ENCODE results near the gene BNC2. TPM values are rescaled to one million over a fixed set of nuclear protein-coding genes. Genes with fewer than 3 reads are reported as not detected.
"Not testable (repeated sequence)": the region's sequence is repeated elsewhere in the genome, so short reads cannot be mapped to it uniquely, and the experiment has no call there.

The BNC2 gene
- total RNA-seq, 6 experiments from 2014 or later, result 0.22 to 0.80 (median 0.36) TPM

DNA sequence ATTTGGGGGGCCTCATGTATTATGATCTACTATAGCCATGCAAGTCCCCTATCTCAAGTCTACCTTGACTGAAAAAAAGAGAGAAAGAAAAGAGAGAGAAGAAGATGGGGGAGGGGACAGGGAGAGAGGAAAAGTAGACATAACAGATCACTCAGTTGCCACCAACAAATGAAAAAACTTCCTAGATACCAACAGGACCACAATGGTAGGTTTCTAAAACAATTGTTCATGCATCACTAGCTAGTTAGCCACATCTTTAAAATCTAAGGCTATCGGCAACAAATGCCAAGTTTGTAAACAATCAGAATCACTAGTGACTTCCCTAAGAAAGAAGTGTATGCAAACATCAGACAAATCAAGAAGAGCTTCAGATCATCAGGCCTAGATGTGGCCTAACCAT is 328.2 kb downstream of the BNC2 start:
- Histone ChIP-seq H3K27ac (no peak overlapping the region), H3K9me3 (no peaks in the 10 kb centered on the region), H3K4me3 (no peak overlapping the region), H3K27me3 (no peaks in the 10 kb centered on the region), H3K4me1 (no peaks in the 10 kb centered on the region), H3K36me3 (no peaks in the 10 kb centered on the region)
- DNase-seq, result no peak
- intact Hi-C loops (cut with DNase I), result no loop called here
- 78% methylated on average over 1 of the region's 1 CpG for WGBS (ENCODE audit: insufficient coverage, low coverage, low lambda C conversion rate, missing lambda C conversion rate)
- TF ChIP-seq, protein P1, sequence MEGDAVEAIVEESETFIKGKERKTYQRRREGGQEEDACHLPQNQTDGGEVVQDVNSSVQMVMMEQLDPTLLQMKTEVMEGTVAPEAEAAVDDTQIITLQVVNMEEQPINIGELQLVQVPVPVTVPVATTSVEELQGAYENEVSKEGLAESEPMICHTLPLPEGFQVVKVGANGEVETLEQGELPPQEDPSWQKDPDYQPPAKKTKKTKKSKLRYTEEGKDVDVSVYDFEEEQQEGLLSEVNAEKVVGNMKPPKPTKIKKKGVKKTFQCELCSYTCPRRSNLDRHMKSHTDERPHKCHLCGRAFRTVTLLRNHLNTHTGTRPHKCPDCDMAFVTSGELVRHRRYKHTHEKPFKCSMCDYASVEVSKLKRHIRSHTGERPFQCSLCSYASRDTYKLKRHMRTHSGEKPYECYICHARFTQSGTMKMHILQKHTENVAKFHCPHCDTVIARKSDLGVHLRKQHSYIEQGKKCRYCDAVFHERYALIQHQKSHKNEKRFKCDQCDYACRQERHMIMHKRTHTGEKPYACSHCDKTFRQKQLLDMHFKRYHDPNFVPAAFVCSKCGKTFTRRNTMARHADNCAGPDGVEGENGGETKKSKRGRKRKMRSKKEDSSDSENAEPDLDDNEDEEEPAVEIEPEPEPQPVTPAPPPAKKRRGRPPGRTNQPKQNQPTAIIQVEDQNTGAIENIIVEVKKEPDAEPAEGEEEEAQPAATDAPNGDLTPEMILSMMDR (IDR thresholded peaks at IDR 0.05), result no peak
- no peak for ATAC-seq

DNA sequence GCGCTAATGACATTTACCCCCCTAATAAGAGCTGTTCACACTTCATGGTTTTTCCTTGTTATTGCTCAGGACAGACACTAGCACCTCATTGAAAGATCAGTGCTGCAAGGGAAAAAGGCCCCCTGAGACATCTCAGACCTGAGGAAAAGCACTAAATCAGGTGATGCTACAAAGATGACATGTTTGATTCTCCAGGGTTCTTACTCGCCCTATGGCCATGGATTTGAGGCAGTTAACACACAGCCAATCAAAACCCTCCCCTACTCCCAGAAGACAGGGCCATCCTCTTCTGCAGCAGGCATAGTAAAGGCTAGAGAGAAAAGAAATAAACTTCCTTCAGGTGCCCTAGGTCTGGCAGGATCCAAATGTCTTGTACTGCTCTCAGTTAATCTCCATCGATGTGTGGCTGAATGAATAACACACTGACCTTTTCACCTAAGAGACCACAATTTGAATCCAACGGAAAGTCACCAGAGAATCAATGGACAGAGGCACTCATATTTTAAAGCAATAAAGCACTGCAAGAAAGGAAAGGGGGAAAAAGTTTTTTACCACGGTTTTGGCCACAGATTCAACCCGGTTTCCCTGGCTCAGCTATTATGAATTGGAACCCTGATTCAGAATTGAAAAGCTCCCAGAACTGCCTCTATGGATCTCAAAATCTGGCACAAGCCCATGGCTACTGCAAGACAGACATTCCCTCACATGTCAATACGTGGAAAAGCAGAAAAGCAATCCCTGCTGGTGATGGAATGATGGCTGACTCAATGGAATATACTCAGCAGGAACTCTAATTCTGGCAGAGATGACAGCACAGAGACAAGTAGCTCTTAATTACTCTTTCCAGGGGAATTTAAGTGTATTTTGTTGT is 329.5 kb downstream of the BNC2 start:
- TF ChIP-seq, protein P1 (IDR thresholded peaks at IDR 0.05), result no peak
- TF ChIP-seq POLR2A (IDR thresholded peaks at IDR 0.05), result no peak
- DNase-seq (no peak), ATAC-seq (no peak)
- Histone ChIP-seq H3K36me3 (no peaks in the 10 kb centered on the region), H3K9me3 (no peaks in the 10 kb centered on the region), H3K4me3 (no peak overlapping the region), H3K4me1 (no peaks in the 10 kb centered on the region), H3K27ac (no peak overlapping the region), H3K27me3 (no peaks in the 10 kb centered on the region)
- 68% methylated on average over 7 of the region's 7 CpGs for WGBS (ENCODE audit: insufficient coverage, low coverage, low lambda C conversion rate, missing lambda C conversion rate)
- intact Hi-C loops (cut with DNase I), result no loop called here

DNA sequence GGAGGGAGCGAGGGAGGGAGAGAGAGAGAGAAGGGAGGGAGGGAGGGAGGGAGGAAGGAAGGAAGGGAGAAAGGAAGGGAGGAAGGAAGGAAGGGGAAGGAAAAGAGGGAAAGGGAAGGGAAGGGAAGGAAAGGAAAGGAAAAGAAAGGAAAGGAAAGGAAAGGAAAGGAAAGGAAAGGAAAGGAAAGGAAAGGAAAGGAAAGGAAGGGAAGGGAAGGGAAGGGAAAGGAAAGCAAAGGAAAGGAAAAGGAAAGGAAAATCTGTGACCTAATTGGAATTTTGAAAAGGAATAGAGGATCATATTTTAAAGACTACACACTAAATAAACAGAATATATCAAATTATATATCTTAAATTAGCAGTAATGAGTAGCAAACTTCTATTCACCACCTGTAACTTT is 330.8 kb downstream of the BNC2 start:
- ATAC-seq; intact Hi-C loops (cut with DNase I); H3K4me1 ChIP-seq; H3K9me3 ChIP-seq; DNase-seq; H3K27me3 ChIP-seq; H3K4me3 ChIP-seq; H3K27ac ChIP-seq; H3K36me3 ChIP-seq: not testable (repeated sequence)
- WGBS (ENCODE audit: insufficient coverage, low coverage, low lambda C conversion rate, missing lambda C conversion rate), result no CpG with 5 or more reads among the region's 1 CpG

DNA sequence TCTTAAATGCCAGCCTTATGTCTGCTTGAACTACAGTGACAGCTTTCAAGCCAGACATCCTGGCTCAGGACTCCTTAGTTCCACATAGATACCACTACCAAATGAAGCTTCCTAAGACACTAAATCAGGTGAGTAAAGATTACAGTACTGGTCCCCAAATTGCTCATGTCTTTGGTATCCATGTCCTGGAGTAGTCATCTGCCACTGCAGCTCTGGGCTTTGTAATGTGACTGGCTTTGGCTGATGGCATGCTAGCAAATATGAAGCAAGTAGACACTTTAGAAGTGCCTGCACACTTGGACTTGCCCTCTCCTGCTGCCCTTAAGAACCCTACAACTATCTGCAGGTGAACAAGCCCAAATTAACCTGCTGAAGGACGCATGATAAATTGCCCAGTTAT is 334.9 kb downstream of the BNC2 start:
- intact Hi-C loops (cut with DNase I), result no loop called here
- ATAC-seq (no peak), DNase-seq (no peak)
- no peaks in the 10 kb centered on the region for H3K4me1 ChIP-seq
- H3K4me3 ChIP-seq, result no peak overlapping the region
- H3K27ac ChIP-seq, result no peak overlapping the region
- no peaks in the 10 kb centered on the region for H3K27me3 ChIP-seq
- TF ChIP-seq, protein P1 (IDR thresholded peaks at IDR 0.05), result no peak
- TF ChIP-seq POLR2A (IDR thresholded peaks at IDR 0.05), result no peak
- no peaks in the 10 kb centered on the region for H3K36me3 ChIP-seq
- WGBS (ENCODE audit: insufficient coverage, low coverage, low lambda C conversion rate, missing lambda C conversion rate), result 57% methylated on average over 1 of the region's 1 CpG
- H3K9me3 ChIP-seq, result no peaks in the 10 kb centered on the region

DNA sequence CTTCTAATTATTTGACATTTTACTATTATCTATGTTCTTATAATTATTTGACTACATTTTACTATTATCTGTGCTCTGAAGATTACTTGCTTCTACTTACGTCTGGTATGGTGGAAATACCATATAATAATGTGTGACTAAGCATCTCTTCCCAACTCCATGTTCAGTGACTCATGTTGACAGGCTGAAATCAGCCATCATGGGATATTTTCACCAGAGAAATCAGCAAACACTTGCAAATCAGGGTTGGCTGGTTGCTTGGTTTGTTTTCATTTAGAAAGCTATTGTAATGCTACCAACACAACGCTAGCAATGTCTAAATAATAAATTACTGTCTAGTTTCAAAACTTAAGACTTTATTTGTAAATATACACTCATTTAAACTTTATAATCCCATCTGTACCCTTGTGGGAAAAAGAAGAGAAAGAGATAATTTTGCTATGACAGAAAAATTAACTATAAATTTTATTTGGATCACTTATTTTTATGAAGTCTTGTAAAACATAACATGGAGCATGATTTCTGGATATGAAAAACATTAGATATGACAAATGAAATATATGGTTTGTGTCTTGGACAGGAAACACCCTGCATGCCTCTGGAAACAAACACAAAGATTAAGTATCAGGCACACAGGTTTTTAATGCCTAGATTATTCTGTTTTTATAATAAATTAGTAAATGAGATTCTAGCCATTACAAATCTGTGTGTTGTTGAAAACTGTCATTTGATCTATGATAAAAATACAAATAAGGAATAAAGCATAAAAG is 337.6 kb downstream of the BNC2 start:
- intact Hi-C loops (cut with DNase I), result no loop called here
- no peak for DNase-seq
- H3K4me1 ChIP-seq, result no peaks in the 10 kb centered on the region
- TF ChIP-seq, protein P1 (IDR thresholded peaks at IDR 0.05), result no peak
- no peak for TF ChIP-seq POLR2A (IDR thresholded peaks at IDR 0.05)
- H3K9me3 ChIP-seq, result no peaks in the 10 kb centered on the region
- no peak overlapping the region for H3K4me3 ChIP-seq
- no peaks in the 10 kb centered on the region for H3K27me3 ChIP-seq
- ATAC-seq, result no peak
- H3K36me3 ChIP-seq, result no peaks in the 10 kb centered on the region
- H3K27ac ChIP-seq, result no peak overlapping the region
- WGBS (ENCODE audit: insufficient coverage, low coverage, low lambda C conversion rate, missing lambda C conversion rate), result 43% methylated on average over 2 of the region's 2 CpGs

Measured in right lobe of liver (tissue), 6 donors.